GDM1 (cell line): ENCODE data around the gene NAGLU.
"Not testable (repeated sequence)": the region's sequence is repeated elsewhere in the genome, so short reads cannot be mapped to it uniquely, and the experiment has no call there.

Experiments
- DNase-seq: peaks from one replicate; lab custom pipeline; 2025; lab: John Stamatoyannopoulos, UW

The NAGLU gene

GRCh38 chr17:42544874-42545283 lies 8.8 kb downstream of the NAGLU start:
- no peak for DNase-seq

- DNase-seq, result not testable (repeated sequence)
Measured at GRCh38 chr17:42545755-42546505, 9.9 kb downstream of the NAGLU start.

- DNase-seq, result no peak
Measured at GRCh38 chr17:42547001-42547461, 11.0 kb downstream of the NAGLU start.

- no peak for DNase-seq
Measured at GRCh38 chr17:42547698-42548069, 11.6 kb downstream of the NAGLU start.

GRCh38 chr17:42548070-42548837 lies 12.2 kb downstream of the NAGLU start:
- DNase-seq, result no peak

- no peak for DNase-seq
Measured at GRCh38 chr17:42548993-42549755, 13.1 kb downstream of the NAGLU start.

- not testable (repeated sequence) for DNase-seq
Measured at GRCh38 chr17:42552736-42553135, 16.7 kb downstream of the NAGLU start, which contains the start of gene HSD17B1. Gene HSD17B1, plus strand, starts transcription at chr17:42552923. Its CDS starts 11 bp downstream, at chr17:42552934.

- no peak for DNase-seq
Measured at GRCh38 chr17:42553161-42553818, 17.2 kb downstream of the NAGLU start.

- DNase-seq, result no peak
Measured at GRCh38 chr17:42553866-42554249, 17.8 kb downstream of the NAGLU start.

- DNase-seq, result peak; percentile 80
Measured at GRCh38 chr17:42554250-42555121, 18.4 kb downstream of the NAGLU start.

GRCh38 chr17:42555122-42555622 lies 19.1 kb downstream of the NAGLU start:
- DNase-seq, result no peak

GRCh38 chr17:42555961-42556617 lies 20.0 kb downstream of the NAGLU start:
- DNase-seq, result not testable (repeated sequence)

- DNase-seq, result no peak
Measured at GRCh38 chr17:42559075-42559474, 23.0 kb downstream of the NAGLU start.

- DNase-seq, result no peak
Measured at GRCh38 chr17:42560246-42560645, 24.2 kb downstream of the NAGLU start.

- DNase-seq, result peak; percentile 88
Measured at GRCh38 chr17:42561897-42562387, 25.9 kb downstream of the NAGLU start, which contains the start of gene COASY. Gene COASY, plus strand, starts transcription at chr17:42562148. Its CDS starts 475 bp downstream, at chr17:42562623.

GRCh38 chr17:42562388-42563142 lies 26.5 kb downstream of the NAGLU start:
- DNase-seq, result no peak

- no peak for DNase-seq
Measured at GRCh38 chr17:42563143-42563509, 27.1 kb downstream of the NAGLU start.

GRCh38 chr17:42563543-42563942 lies 27.5 kb downstream of the NAGLU start:
- no peak for DNase-seq

- DNase-seq, result no peak
Measured at GRCh38 chr17:42563950-42564349, 27.9 kb downstream of the NAGLU start.
